H9 (cell line): ENCODE measurements around the gene GSTO2. TPM values are rescaled to one million over a fixed set of nuclear protein-coding genes. Genes with fewer than 3 reads are reported as not detected.

Source experiments
- DNase-seq: peaks from one replicate; pipeline ENCODE4 v3.0.0-alpha.2; 2017
- H2AFZ ChIP-seq: one replicate; pipeline ENCODE4 v1.6.1; 2013; ENCODE audit warnings: mild to moderate bottlenecking, low read length, control low read depth, moderate library complexity
- H2AK5ac ChIP-seq: 2 replicates; pipeline ENCODE4 v1.6.1; 2013; ENCODE audit warnings: low read length, control low read depth, mixed read lengths; ENCODE audit not compliant: insufficient read length
- H2BK120ac ChIP-seq: one replicate; pipeline ENCODE4 v1.6.1; 2013; ENCODE audit warnings: low read depth, mild to moderate bottlenecking, low read length, control low read depth, inconsistent platforms; ENCODE audit not compliant: poor library complexity, severe bottlenecking
- H2BK12ac ChIP-seq: 2 replicates; pipeline ENCODE4 v1.6.1; 2013; ENCODE audit warnings: low read length, control low read depth, mixed read lengths, low read depth; ENCODE audit not compliant: insufficient read length
- H2BK15ac ChIP-seq: 2 replicates; pipeline ENCODE4 v1.6.1; 2013; ENCODE audit warnings: low read depth, low read length, control low read depth
- H2BK20ac ChIP-seq: one replicate; pipeline ENCODE4 v1.6.1; 2013; ENCODE audit warnings: low read depth, mild to moderate bottlenecking, low read length, control low read depth, inconsistent platforms; ENCODE audit not compliant: poor library complexity, severe bottlenecking
- H2BK5ac ChIP-seq: 2 replicates; pipeline ENCODE4 v1.6.1; 2013; ENCODE audit warnings: low read length, control low read depth, mixed read lengths; ENCODE audit not compliant: insufficient read length
- H3K14ac ChIP-seq: 2 replicates; pipeline ENCODE4 v1.6.1; 2013; ENCODE audit warnings: low read length, control low read depth; ENCODE audit not compliant: insufficient read depth
- H3K18ac ChIP-seq: 2 replicates; pipeline ENCODE4 v1.6.1; 2013; ENCODE audit warnings: low read depth, mild to moderate bottlenecking, mixed read lengths, low read length, control low read depth; ENCODE audit not compliant: insufficient read length
- H3K23ac ChIP-seq: 2 replicates; pipeline ENCODE4 v1.6.1; 2013; ENCODE audit warnings: low read length, control low read depth, mixed read lengths, low read depth; ENCODE audit not compliant: insufficient read length
- H3K23me2 ChIP-seq: 2 replicates; pipeline ENCODE4 v1.6.1; 2013; ENCODE audit warnings: low read depth, mild to moderate bottlenecking, mixed read lengths, low read length, control low read depth; ENCODE audit not compliant: insufficient read length, poor library complexity, severe bottlenecking
- H3K27ac ChIP-seq: 2 replicates; pipeline ENCODE4 v1.5.1; 2013; ENCODE audit warnings: low read length, control low read depth, mixed read lengths, low read depth; ENCODE audit not compliant: insufficient read length
- H3K27me3 ChIP-seq: 2 replicates; pipeline ENCODE4 v1.6.1; 2013; ENCODE audit warnings: low read length, control low read depth, inconsistent platforms; ENCODE audit not compliant: insufficient read depth
- H3K4ac ChIP-seq: 2 replicates; pipeline ENCODE4 v1.6.1; 2013; ENCODE audit warnings: low read depth, mild to moderate bottlenecking, control low read depth, inconsistent platforms, low read length, moderate library complexity
- H3K4me1 ChIP-seq: 2 replicates; pipeline ENCODE4 v1.6.1; 2013; ENCODE audit warnings: low read length, control low read depth, inconsistent platforms; ENCODE audit not compliant: insufficient read depth
- H3K4me2 ChIP-seq: 2 replicates; pipeline ENCODE4 v1.6.1; 2013; ENCODE audit warnings: low read length, control low read depth, mixed read lengths; ENCODE audit not compliant: insufficient read length, insufficient read depth
- H3K56ac ChIP-seq: 2 replicates; pipeline ENCODE4 v1.6.1; 2013; ENCODE audit warnings: low read depth, mild to moderate bottlenecking, mixed read lengths, low read length, control low read depth; ENCODE audit not compliant: insufficient read length
- H3K79me1 ChIP-seq: 2 replicates; pipeline ENCODE4 v1.6.1; 2013; ENCODE audit warnings: low read depth, mild to moderate bottlenecking, moderate library complexity, low read length, control low read depth, inconsistent platforms; ENCODE audit not compliant: insufficient read depth, poor library complexity, severe bottlenecking
- H3K79me2 ChIP-seq: 2 replicates; pipeline ENCODE4 v1.6.1; 2013; ENCODE audit warnings: low read length, control low read depth, inconsistent platforms; ENCODE audit not compliant: insufficient read depth
- H3K9ac ChIP-seq: 2 replicates; pipeline ENCODE4 v1.6.1; 2013; ENCODE audit warnings: low read length, control low read depth, mixed read lengths; ENCODE audit not compliant: insufficient read length; ENCODE audit errors: extremely low read depth
- H3K9me3 ChIP-seq: one replicate; pipeline ENCODE4 v1.6.1; 2013; ENCODE audit warnings: low read depth, low read length, inconsistent platforms; ENCODE audit not compliant: control insufficient read depth
- H3T11ph ChIP-seq: one replicate; pipeline ENCODE4 v1.6.1; 2013; ENCODE audit warnings: mild to moderate bottlenecking, low read length, control low read depth, inconsistent platforms
- H4K20me1 ChIP-seq: one replicate; pipeline ENCODE4 v1.6.1; 2013; ENCODE audit not compliant: control insufficient read depth, insufficient read length, insufficient read depth
- H4K5ac ChIP-seq: 2 replicates; pipeline ENCODE4 v1.6.1; 2013; ENCODE audit warnings: low read depth, mild to moderate bottlenecking, mixed read lengths, low read length, control low read depth; ENCODE audit not compliant: insufficient read length
- H4K8ac ChIP-seq: replicated peaks from 2 replicates; pipeline ENCODE4 v1.6.1; 2013; ENCODE audit warnings: low read length, control low read depth, mixed read lengths, low read depth; ENCODE audit not compliant: insufficient read length
- H4K91ac ChIP-seq: 2 replicates; pipeline ENCODE4 v1.6.1; 2013; ENCODE audit warnings: low read depth, mild to moderate bottlenecking, moderate library complexity, mixed read lengths, low read length, control low read depth; ENCODE audit not compliant: insufficient read length
- H3K27ac Mint-ChIP-seq, 3 experiments: 2 replicates in 2 of 3; 3 replicates in 1 of 3; pipeline ENCODE4 v1.8.0; 2020 to 2021; ENCODE audit warnings: mixed read lengths in 3 of 3, mild to moderate bottlenecking in 1 of 3, moderate library complexity in 1 of 3
- H3K27me3 Mint-ChIP-seq: 2 replicates; pipeline ENCODE4 v1.8.0; 2021; ENCODE audit warnings: low read depth, mild to moderate bottlenecking, moderate library complexity, mixed read lengths
- H3K36me3 Mint-ChIP-seq, 3 experiments: 2 replicates in 2 of 3; 3 replicates in 1 of 3; pipeline ENCODE4 v1.8.0; 2020 to 2021; ENCODE audit warnings: low read depth in 3 of 3, mixed read lengths in 3 of 3; ENCODE audit not compliant: insufficient read depth in 1 of 3
- H3K4me1 Mint-ChIP-seq, 2 experiments: 2 replicates each; pipeline ENCODE4 v1.8.0; 2020; ENCODE audit warnings: mixed read lengths in 2 of 2
- H3K4me3 Mint-ChIP-seq, 2 experiments: 2 replicates in 1 of 2; 3 replicates in 1 of 2; pipeline ENCODE4 v1.8.0; 2020 to 2021; ENCODE audit warnings: mild to moderate bottlenecking in 2 of 2, mixed read lengths in 2 of 2, moderate library complexity in 1 of 2
- H3K9me3 Mint-ChIP-seq, 2 experiments: 2 replicates in 1 of 2; 3 replicates in 1 of 2; pipeline ENCODE4 v1.8.0; 2020; ENCODE audit warnings: mild to moderate bottlenecking in 2 of 2, mixed read lengths in 2 of 2, moderate library complexity in 1 of 2
- WGBS: extraction: QIAGEN DNeasy Blood & Tissue Kit; methylation state at CpG from one replicate; pipeline ENCODE4 v1.1.7; 2013; ENCODE audit warnings: missing lambda C conversion rate, low lambda C conversion rate, mixed read lengths; ENCODE audit not compliant: insufficient read length; ENCODE audit errors: extremely low coverage; 5-methylcytosine and 5-hydroxymethylcytosine counted together
- total RNA-seq: library from RNA; stranded (reverse); gene quantifications from 2 replicates; pipeline ENCODE4 v1.2.1, GENCODE V29; 2021
- TF ChIP-seq, protein P1 (sequence below): fragments of 200-600 bp; sonication (generic); conservative IDR thresholded peaks from 3 replicates; pipeline ENCODE4 v1.8.0; 2021; ENCODE audit warnings: antibody characterized with exemption, mild to moderate bottlenecking

GSTO2 gene
- total RNA-seq, 1 experiment from 2014 or later, result 14.5 TPM

DNA sequence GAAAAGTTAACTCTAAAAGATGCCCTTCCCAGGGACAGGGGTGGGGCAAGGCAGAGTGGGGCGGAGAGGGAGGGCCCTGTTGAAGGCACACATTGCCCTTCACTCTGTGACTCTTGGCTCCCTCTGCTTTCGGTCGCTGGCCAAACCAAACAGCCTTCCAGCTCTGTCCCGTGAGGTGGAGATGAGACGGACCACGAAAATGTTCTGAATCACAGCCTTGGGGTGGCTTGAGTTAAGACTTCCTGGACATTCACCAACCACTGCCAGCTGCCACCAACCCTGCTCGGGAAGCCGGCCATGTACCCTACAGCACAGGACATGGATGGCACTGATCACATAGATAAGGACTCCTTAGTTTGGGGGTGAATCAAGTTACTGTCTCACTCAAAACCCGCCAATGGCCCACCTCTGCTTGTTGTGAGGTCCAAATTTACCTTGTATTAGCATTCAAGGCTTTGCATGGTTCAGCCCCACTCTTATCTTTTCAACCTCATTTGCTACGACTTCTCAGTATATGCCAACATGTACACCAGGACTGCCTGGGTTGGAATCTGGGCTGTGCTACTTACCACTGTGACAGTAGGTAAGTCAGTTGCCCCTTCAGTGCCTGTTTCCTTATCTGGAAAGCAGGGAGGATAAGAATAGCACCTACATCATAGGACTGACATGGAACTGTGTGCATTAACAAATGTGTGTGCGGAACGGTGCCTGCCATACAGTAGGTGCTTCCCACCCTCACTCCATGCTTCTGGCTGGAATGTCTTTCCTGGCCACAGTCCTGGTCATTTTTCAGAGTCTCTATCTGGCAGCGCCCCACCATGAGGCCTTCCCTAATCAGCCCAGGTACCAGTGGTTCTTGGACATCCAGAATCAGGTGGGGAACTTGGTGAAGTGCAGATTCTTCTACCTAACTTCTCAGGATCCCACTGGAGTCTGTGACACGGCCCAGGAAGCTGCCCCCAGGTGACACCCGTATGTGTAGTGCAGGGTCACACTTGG lies 41.3 kb downstream of the GSTO2 start:
- H3K4ac ChIP-seq, result no peak overlapping the region
- H2AFZ ChIP-seq, result no peak overlapping the region
- H4K8ac ChIP-seq, result no peak overlapping the region
- no peaks in the 10 kb centered on the region for H3K27me3 ChIP-seq
- no peak overlapping the region for H2BK12ac ChIP-seq
- no peak overlapping the region for H3K27ac ChIP-seq
- Mint-ChIP-seq H3K4me3 (no peak overlapping the region), H3K27me3 (no peaks in the 10 kb centered on the region), H3K4me1 (peaks cover 15% of the 10 kb centered on the region in 2 experiments), H3K9me3 (no peaks in the 10 kb centered on the region), H3K27ac (peak overlapping the region in 1 of 3 experiments; percentile 93; a peak in 2 of 7 replicates), H3K36me3 (peaks cover 17 to 34% (median 33%) of the 10 kb centered on the region in 3 experiments; a peak in 6 of 7 replicates)
- H3K4me2 ChIP-seq, result no peak overlapping the region
- H4K20me1 ChIP-seq, result no peaks in the 10 kb centered on the region
- no peak overlapping the region for H2BK5ac ChIP-seq
- no peak overlapping the region for H3T11ph ChIP-seq
- TF ChIP-seq, protein P1, sequence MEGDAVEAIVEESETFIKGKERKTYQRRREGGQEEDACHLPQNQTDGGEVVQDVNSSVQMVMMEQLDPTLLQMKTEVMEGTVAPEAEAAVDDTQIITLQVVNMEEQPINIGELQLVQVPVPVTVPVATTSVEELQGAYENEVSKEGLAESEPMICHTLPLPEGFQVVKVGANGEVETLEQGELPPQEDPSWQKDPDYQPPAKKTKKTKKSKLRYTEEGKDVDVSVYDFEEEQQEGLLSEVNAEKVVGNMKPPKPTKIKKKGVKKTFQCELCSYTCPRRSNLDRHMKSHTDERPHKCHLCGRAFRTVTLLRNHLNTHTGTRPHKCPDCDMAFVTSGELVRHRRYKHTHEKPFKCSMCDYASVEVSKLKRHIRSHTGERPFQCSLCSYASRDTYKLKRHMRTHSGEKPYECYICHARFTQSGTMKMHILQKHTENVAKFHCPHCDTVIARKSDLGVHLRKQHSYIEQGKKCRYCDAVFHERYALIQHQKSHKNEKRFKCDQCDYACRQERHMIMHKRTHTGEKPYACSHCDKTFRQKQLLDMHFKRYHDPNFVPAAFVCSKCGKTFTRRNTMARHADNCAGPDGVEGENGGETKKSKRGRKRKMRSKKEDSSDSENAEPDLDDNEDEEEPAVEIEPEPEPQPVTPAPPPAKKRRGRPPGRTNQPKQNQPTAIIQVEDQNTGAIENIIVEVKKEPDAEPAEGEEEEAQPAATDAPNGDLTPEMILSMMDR, result no peak
- H4K91ac ChIP-seq, result no peak overlapping the region
- no peak overlapping the region for H3K18ac ChIP-seq
- no peak overlapping the region for H4K5ac ChIP-seq
- no peak overlapping the region for H2AK5ac ChIP-seq
- no CpG with 5 or more reads among the region's 15 CpGs for WGBS
- H3K9ac ChIP-seq, result no peak overlapping the region
- H2BK15ac ChIP-seq, result no peak overlapping the region
- H3K4me1 ChIP-seq, result no peaks in the 10 kb centered on the region
- no peak overlapping the region for H2BK120ac ChIP-seq
- H3K79me2 ChIP-seq, result no peaks in the 10 kb centered on the region; the same call in 1 of the 2 replicates
- no peaks in the 10 kb centered on the region for H3K23me2 ChIP-seq
- no peak overlapping the region for H3K14ac ChIP-seq
- H3K23ac ChIP-seq, result no peak overlapping the region
- no peak for DNase-seq
- no peak overlapping the region for H3K56ac ChIP-seq
- H3K9me3 ChIP-seq, result no peaks in the 10 kb centered on the region
- H2BK20ac ChIP-seq, result no peak overlapping the region
- H3K79me1 ChIP-seq, result no peaks in the 10 kb centered on the region
